Right cardiac atrium (tissue), 5 donors: ENCODE results near the gene MSS51. TPM values are rescaled to one million over a fixed set of nuclear protein-coding genes. Genes with fewer than 3 reads are reported as not detected.

Experiments
- ATAC-seq, 2 donors: fragments of 200-7000 bp; cut with Tn5 transposase; one replicate each; pipeline versions ENCODE4 v1.8.0 to v1.9.1; 2020; ENCODE audit warnings: moderate library complexity in 2 of 2, mild to moderate bottlenecking in 1 of 2
- DNase-seq, 3 donors: peaks; one replicate each; pipeline ENCODE4 v3.0.0-alpha.2; 2020
- H3K27ac ChIP-seq: one replicate; pipeline ENCODE4 v1.5.1; 2013; ENCODE audit warnings: mild to moderate bottlenecking, low read length, control low read depth, moderate library complexity
- H3K27me3 ChIP-seq: one replicate; pipeline ENCODE4 v1.6.1; 2013; ENCODE audit not compliant: control insufficient read depth, insufficient read depth
- H3K4me1 ChIP-seq: one replicate; pipeline ENCODE4 v1.6.1; 2013; ENCODE audit warnings: low read length; ENCODE audit not compliant: control insufficient read depth, insufficient read depth
- H3K4me3 ChIP-seq: one replicate; pipeline ENCODE4 v1.5.1; 2013; ENCODE audit warnings: low read length, control low read depth
- H3K9me3 ChIP-seq: one replicate; pipeline ENCODE4 v1.6.1; 2013; ENCODE audit warnings: low read length; ENCODE audit not compliant: control insufficient read depth
- WGBS: extraction: QIAGEN DNeasy Blood & Tissue Kit; methylation state at CpG from one replicate; pipeline ENCODE4 v1.1.7; 2013; 5-methylcytosine and 5-hydroxymethylcytosine counted together
- intact Hi-C, 4 donors: fragments of 100-400 bp; cut with DNase I; formaldehyde crosslinking; loops; one replicate each; pipeline versions ENCODE4 v1.11.0 to v1.14.0; 2022 to 2023
- polyA plus RNA-seq: library from polyadenylated mRNA; stranded (reverse); fragments of 200-250 nt; gene quantifications from one replicate; pipeline ENCODE4 v1.2.3, GENCODE V29; 2013
- total RNA-seq, 4 donors: library from RNA; stranded (reverse); fragmentation: NEBNext Ultra II Directional; extraction: Animal tissue kit (Norgen Biotek cat#: 25700); gene quantifications; one replicate each; pipeline ENCODE4 v1.2.1, GENCODE V29; 2021
- donor health status: healthy with polysubstance abuse.
- donor health status: DM: no; HTN: yes; CAD: no.
- donor health status: DM: no; HTN: no; CAD: no.
- donor health status: DM: no; HTN: yes; CAD: no; lungs with severe emphysema.
- donor health status: DM: yes; HTN: yes; CAD: no.

The MSS51 gene
- total and polyA plus RNA-seq, 5 donors = 1.1 to 2.1 (median 1.4) TPM

DNA sequence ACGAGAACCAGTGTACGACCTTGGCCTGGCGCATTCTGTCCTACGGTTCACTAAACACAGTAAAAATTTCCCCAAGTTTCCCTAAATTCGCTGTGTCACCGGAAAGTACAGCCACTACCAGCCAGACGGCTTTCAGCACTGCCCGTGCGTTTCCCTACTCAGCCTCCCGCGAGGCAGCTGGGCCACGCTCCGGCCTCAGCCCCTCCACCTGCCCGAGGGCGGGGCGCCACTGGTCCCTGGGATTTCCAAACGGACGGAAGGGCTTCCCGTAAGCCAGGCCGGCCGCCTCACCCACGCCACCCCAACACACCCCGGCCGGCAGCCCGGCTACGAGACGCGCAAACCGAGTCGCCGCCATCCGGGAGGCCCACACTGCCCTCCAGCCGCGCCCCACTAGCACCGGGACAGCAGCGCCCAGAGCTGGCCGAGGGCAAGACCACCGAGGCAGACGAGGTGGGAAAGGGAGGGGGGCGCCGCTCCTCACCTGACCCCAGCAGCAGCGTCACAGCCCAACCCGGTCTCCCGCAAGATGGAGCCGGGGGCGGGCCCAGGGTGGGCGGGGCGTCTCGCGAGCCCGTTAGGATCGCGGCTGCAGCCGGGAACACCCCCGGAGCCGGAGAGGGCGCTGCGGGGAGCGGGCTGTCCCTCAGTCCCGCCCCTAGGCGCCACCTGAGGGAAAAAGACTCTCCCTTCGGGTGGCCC, 19.7 kb downstream of the MSS51 start, which contains the start of gene ANXA7:
Gene ANXA7, minus strand, starts transcription at position 531 of the 702 bp plus-strand sequence. CDS start 13,202 bp downstream, outside the sequence.
- H3K4me1 ChIP-seq = no peaks in the 10 kb centered on the region

DNA sequence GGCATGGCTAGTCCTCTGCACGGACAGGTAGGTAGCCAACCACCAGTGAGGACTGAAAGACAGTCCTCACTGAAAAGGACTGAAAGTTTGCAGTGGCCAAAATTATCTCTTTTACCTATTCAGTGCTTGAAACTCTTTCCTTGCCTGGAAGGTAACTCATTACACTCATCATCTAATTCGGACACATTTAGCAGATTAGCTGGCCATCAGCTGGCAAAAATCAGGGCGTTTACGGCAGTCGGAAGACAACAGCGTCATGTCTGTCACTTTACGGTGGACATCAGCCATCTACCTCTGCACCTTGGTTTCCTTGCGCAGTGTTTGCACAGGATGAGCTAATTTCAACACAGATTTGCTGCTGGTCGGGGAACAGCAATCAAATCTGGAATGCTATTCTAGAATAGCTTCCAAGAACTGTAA, 20.2 kb downstream of the MSS51 start:
- 2% methylated on average over 9 of the region's 9 CpGs for WGBS
- H3K4me1 ChIP-seq = no peaks in the 10 kb centered on the region
- intact Hi-C loops = no loop called here

More for the DNA sequence above, 19.7 kb downstream of the MSS51 start, which contains the start of gene ANXA7:
- peak within 1 kb of the TSS; percentile 86 for H3K27ac ChIP-seq
- DNase-seq (peak; percentile 95 to 98 (median 97)), ATAC-seq (peak; percentile 99)
- H3K9me3 ChIP-seq = no peaks in the 10 kb centered on the region
- WGBS = under 1% methylated on average over 62 of the region's 62 CpGs
- no peaks in the 10 kb centered on the region for H3K27me3 ChIP-seq
- intact Hi-C loops = no loop called here
- H3K4me3 ChIP-seq = peak within 1 kb of the TSS; percentile 67

GRCh38 chr10:73410897-73411296, 22.5 kb downstream of the MSS51 start:
- intact Hi-C loops = no loop called here
- DNase-seq (no peak), ATAC-seq (no peak)
- H3K4me3 ChIP-seq = no peak overlapping the region
- H3K4me1 ChIP-seq = peaks cover 3% of the 10 kb centered on the region
- no peak overlapping the region for H3K27ac ChIP-seq
- WGBS = 97% methylated on average over 1 of the region's 1 CpG
- no peaks in the 10 kb centered on the region for H3K9me3 ChIP-seq
- no peaks in the 10 kb centered on the region for H3K27me3 ChIP-seq

More for the DNA sequence above, 20.2 kb downstream of the MSS51 start:
- ATAC-seq (peak; percentile 18 to 31), DNase-seq (no peak)
- H3K9me3 ChIP-seq = no peaks in the 10 kb centered on the region
- no peaks in the 10 kb centered on the region for H3K27me3 ChIP-seq
- H3K27ac ChIP-seq = peak overlapping the region; percentile 86
- H3K4me3 ChIP-seq = peak overlapping the region; percentile 67

DNA sequence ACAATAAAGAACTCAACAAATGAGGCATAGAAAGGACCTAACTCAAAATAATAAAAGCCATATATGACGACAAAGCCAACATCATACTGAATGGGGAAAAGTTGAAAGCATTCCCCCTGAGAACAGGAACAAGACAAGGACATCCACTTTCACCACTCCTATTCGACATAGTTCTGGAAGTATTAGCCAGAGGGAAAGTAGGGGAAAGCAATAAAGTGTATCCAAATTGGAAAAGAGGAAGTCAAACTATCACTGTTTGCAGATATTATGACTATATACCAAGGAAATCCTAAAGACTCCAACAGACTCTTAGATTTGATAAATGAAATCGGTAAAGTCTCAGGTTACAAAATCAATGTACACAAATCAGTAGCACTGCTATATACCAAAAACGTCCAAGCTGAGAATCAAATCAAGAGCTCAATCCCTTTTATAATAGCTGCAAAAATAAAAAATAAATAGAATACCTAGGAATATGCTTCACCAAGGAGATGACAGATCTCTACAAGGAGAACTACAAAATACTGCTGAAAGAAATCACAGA, 24.3 kb downstream of the MSS51 start:
- 73% methylated on average over 4 of the region's 4 CpGs for WGBS
- peaks cover 3% of the 10 kb centered on the region for H3K4me1 ChIP-seq
- DNase-seq (no peak), ATAC-seq (no peak)
- no peaks in the 10 kb centered on the region for H3K9me3 ChIP-seq
- intact Hi-C loops = no loop called here
- no peak overlapping the region for H3K4me3 ChIP-seq
- H3K27ac ChIP-seq = no peak overlapping the region
- no peaks in the 10 kb centered on the region for H3K27me3 ChIP-seq

- Histone ChIP-seq H3K27ac (no peak overlapping the region), H3K4me1 (peaks cover 5% of the 10 kb centered on the region), H3K27me3 (no peaks in the 10 kb centered on the region), H3K4me3 (no peak overlapping the region), H3K9me3 (no peaks in the 10 kb centered on the region)
- ATAC-seq (no peak), DNase-seq (no peak)
- intact Hi-C loops = no loop called here
- 93% methylated on average over 5 of the region's 5 CpGs for WGBS
Observed at GRCh38 chr10:73408061-73408460, 25.3 kb downstream of the MSS51 start.

DNA sequence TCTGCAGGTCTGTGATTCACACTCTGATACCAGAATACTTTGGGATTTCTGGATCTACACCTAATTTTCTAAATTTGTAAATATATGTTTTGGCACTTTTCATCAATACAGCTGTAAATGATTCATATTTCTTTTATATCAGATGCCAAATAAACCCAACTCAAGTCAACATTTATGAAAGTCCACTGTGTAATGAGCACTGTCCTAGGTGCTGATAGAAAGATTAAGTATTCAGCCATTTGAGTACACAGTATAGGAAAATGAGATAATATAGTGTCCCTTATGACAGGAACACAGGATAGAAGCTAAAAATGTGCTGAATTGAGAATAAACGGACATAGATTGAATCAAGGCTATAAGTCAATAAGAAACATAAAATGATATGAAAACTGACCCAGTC, 25.9 kb downstream of the MSS51 start:
- no peak overlapping the region for H3K4me3 ChIP-seq
- intact Hi-C loops = no loop called here
- DNase-seq (no peak), ATAC-seq (no peak)
- peaks cover 5% of the 10 kb centered on the region for H3K4me1 ChIP-seq
- H3K27ac ChIP-seq = no peak overlapping the region
- WGBS = 86% methylated on average over 1 of the region's 1 CpG
- H3K27me3 ChIP-seq = no peaks in the 10 kb centered on the region
- no peaks in the 10 kb centered on the region for H3K9me3 ChIP-seq

- H3K9me3 ChIP-seq = no peaks in the 10 kb centered on the region
- H3K27ac ChIP-seq = no peak overlapping the region
- H3K4me3 ChIP-seq = no peak overlapping the region
- intact Hi-C loops = no loop called here
- DNase-seq (no peak), ATAC-seq (peak in 1 of 2 donors; percentile 31)
- H3K27me3 ChIP-seq = no peaks in the 10 kb centered on the region
- 72% methylated on average over 5 of the region's 5 CpGs for WGBS
- H3K4me1 ChIP-seq = peaks cover 5% of the 10 kb centered on the region
Observed at GRCh38 chr10:73406846-73407245, 26.5 kb downstream of the MSS51 start.

- Histone ChIP-seq H3K4me1 (peaks cover 8% of the 10 kb centered on the region), H3K27me3 (no peaks in the 10 kb centered on the region), H3K4me3 (no peak overlapping the region), H3K9me3 (no peaks in the 10 kb centered on the region), H3K27ac (no peak overlapping the region)
- WGBS = 76% methylated on average over 3 of the region's 3 CpGs
- no peak for DNase-seq
- intact Hi-C loops = no loop called here
- ATAC-seq = no peak
Observed at GRCh38 chr10:73405556-73405955, 27.8 kb downstream of the MSS51 start.

- H3K4me1 ChIP-seq = peaks cover 12% of the 10 kb centered on the region
- WGBS = 94% methylated on average over 9 of the region's 9 CpGs
- DNase-seq (no peak), ATAC-seq (no peak)
- no peak overlapping the region for H3K4me3 ChIP-seq
- H3K27ac ChIP-seq = no peak overlapping the region
- intact Hi-C loops = no loop called here
- no peaks in the 10 kb centered on the region for H3K9me3 ChIP-seq
- H3K27me3 ChIP-seq = no peaks in the 10 kb centered on the region
Observed at GRCh38 chr10:73404690-73405089, 28.7 kb downstream of the MSS51 start.

- H3K4me1 ChIP-seq = peaks cover 10% of the 10 kb centered on the region
- no peak overlapping the region for H3K4me3 ChIP-seq
- no peak overlapping the region for H3K27ac ChIP-seq
- DNase-seq (no peak), ATAC-seq (no peak)
- no peaks in the 10 kb centered on the region for H3K9me3 ChIP-seq
- 96% methylated on average over 6 of the region's 6 CpGs for WGBS
- H3K27me3 ChIP-seq = no peaks in the 10 kb centered on the region
- intact Hi-C loops = no loop called here
Observed at GRCh38 chr10:73401636-73402035, 31.7 kb downstream of the MSS51 start.

- peak in 1 of 2 donors; percentile 18 for ATAC-seq
- WGBS = 60% methylated on average over 4 of the region's 4 CpGs
- Histone ChIP-seq H3K4me3 (no peak overlapping the region), H3K27me3 (no peaks in the 10 kb centered on the region), H3K9me3 (no peaks in the 10 kb centered on the region), H3K27ac (no peak overlapping the region), H3K4me1 (peaks cover 10% of the 10 kb centered on the region)
- DNase-seq = no peak
- intact Hi-C loops = no loop called here
Observed at GRCh38 chr10:73399063-73399462, 34.3 kb downstream of the MSS51 start.
